CD14-positive monocyte (primary cell): Measurements from ENCODE around the gene UBAC1. TPM values are rescaled to one million over a fixed set of nuclear protein-coding genes. Genes with fewer than 3 reads are reported as not detected.

ENCODE experiments used
- DNase-seq, 3 donors: peaks; one replicate each; pipeline ENCODE4 v3.0.0-alpha.2; 2011 to 2022
- H2AFZ ChIP-seq: 2 replicates; pipeline ENCODE4 v1.6.0; 2012; ENCODE audit warnings: mild to moderate bottlenecking, low read depth, low read length, inconsistent platforms; ENCODE audit not compliant: insufficient read depth, poor library complexity, severe bottlenecking
- H3K27ac ChIP-seq, 2 donors: 1 replicate in 1 of 2; 2 replicates in 1 of 2; pipeline ENCODE4 v1.5.1; 2012 to 2013; ENCODE audit warnings: low read length in 2 of 2, control low read depth in 1 of 2, inconsistent platforms in 1 of 2, low read depth in 1 of 2, mild to moderate bottlenecking in 1 of 2
- H3K27me3 ChIP-seq, 2 donors: one replicate each; pipeline versions ENCODE4 v1.6.0 to v1.6.1; 2011 to 2013; ENCODE audit warnings: low read length in 2 of 2; ENCODE audit not compliant: control insufficient read depth in 2 of 2, insufficient read depth in 2 of 2
- H3K36me3 ChIP-seq, 2 donors: replicated peaks in 1 of 2; 1 replicate in 1 of 2; 2 replicates in 1 of 2; pipeline versions ENCODE4 v1.5.1 to v1.6.1; 2012 to 2013; ENCODE audit warnings: low read length in 2 of 2, control low read depth in 1 of 2, inconsistent platforms in 1 of 2, mild to moderate bottlenecking in 1 of 2; ENCODE audit not compliant: insufficient read depth in 2 of 2, control insufficient read depth in 1 of 2
- H3K4me1 ChIP-seq, 2 donors: 1 replicate in 1 of 2; 2 replicates in 1 of 2; pipeline versions ENCODE4 v1.5.1 to v1.6.1; 2012 to 2013; ENCODE audit warnings: low read length in 2 of 2, control low read depth in 1 of 2, inconsistent platforms in 1 of 2, mild to moderate bottlenecking in 1 of 2, moderate library complexity in 1 of 2; ENCODE audit not compliant: insufficient read depth in 2 of 2, control insufficient read depth in 1 of 2
- H3K4me2 ChIP-seq: replicated peaks from 2 replicates; pipeline ENCODE3; 2012; ENCODE audit warnings: low read length, moderate library complexity, mild to moderate bottlenecking; ENCODE audit not compliant: poor library complexity, severe bottlenecking; ENCODE audit errors: extremely low read depth
- H3K4me3 ChIP-seq, 3 experiments: fragments of 200-600 bp in 1 of 3; sonication (generic) in 1 of 3; replicated peaks in 1 of 3; 1 replicate in 2 of 3; 2 replicates in 1 of 3; pipeline ENCODE4 v1.5.1; 2011 to 2013; ENCODE audit warnings: low read length in 3 of 3, mild to moderate bottlenecking in 3 of 3, control low read depth in 2 of 3, low read depth in 2 of 3, inconsistent platforms in 1 of 3, moderate library complexity in 1 of 3
- H3K79me2 ChIP-seq: 2 replicates; pipeline ENCODE4 v1.6.0; 2012; ENCODE audit warnings: mild to moderate bottlenecking, control low read depth, inconsistent platforms, low read length, moderate library complexity; ENCODE audit not compliant: insufficient read depth
- H3K9ac ChIP-seq: 2 replicates; pipeline ENCODE4 v1.6.0; 2017; ENCODE audit warnings: low read length, mild to moderate bottlenecking; ENCODE audit not compliant: insufficient read depth, poor library complexity, severe bottlenecking
- H3K9me3 ChIP-seq, 2 donors: replicated peaks in 1 of 2; 1 replicate in 1 of 2; 2 replicates in 1 of 2; pipeline versions ENCODE4 v1.5.1 to v1.6.1; 2012 to 2013; ENCODE audit warnings: low read length in 2 of 2, control low read depth in 1 of 2; ENCODE audit not compliant: control insufficient read depth in 1 of 2, insufficient read depth in 1 of 2
- H4K20me1 ChIP-seq: 2 replicates; pipeline ENCODE4 v1.6.0; 2012; ENCODE audit warnings: mild to moderate bottlenecking, low read length, control low read depth, moderate library complexity; ENCODE audit not compliant: insufficient read depth
- H3K27ac Mint-ChIP-seq, 7 donors: one replicate each; pipeline ENCODE4 v1.8.0; 2020; ENCODE audit warnings: mild to moderate bottlenecking in 7 of 7, mixed read lengths in 7 of 7, moderate library complexity in 6 of 7, inconsistent platforms in 2 of 7
- H3K27me3 Mint-ChIP-seq, 3 donors: one replicate each; pipeline ENCODE4 v1.8.0; 2021 to 2022; ENCODE audit warnings: low read depth in 3 of 3, mild to moderate bottlenecking in 3 of 3, mixed read lengths in 3 of 3, moderate library complexity in 3 of 3, inconsistent platforms in 1 of 3
- H3K36me3 Mint-ChIP-seq, 2 donors: one replicate each; pipeline ENCODE4 v1.8.0; 2020; ENCODE audit warnings: mixed read lengths in 2 of 2, inconsistent platforms in 1 of 2, mild to moderate bottlenecking in 1 of 2
- H3K4me1 Mint-ChIP-seq: one replicate; pipeline ENCODE4 v1.8.0; 2020; ENCODE audit warnings: mild to moderate bottlenecking, mixed read lengths
- H3K4me3 Mint-ChIP-seq, 2 donors: one replicate each; pipeline ENCODE4 v1.8.0; 2020; ENCODE audit warnings: mild to moderate bottlenecking in 2 of 2, mixed read lengths in 2 of 2, moderate library complexity in 1 of 2
- H3K9me3 Mint-ChIP-seq, 7 donors: one replicate each; pipeline ENCODE4 v1.8.0; 2020 to 2022; ENCODE audit warnings: mixed read lengths in 7 of 7, mild to moderate bottlenecking in 6 of 7, moderate library complexity in 6 of 7, inconsistent platforms in 2 of 7
- WGBS: methylation state at CpG from one replicate; pipeline ENCODE4 v1.1.5; 2013; ENCODE audit warnings: missing lambda C conversion rate; ENCODE audit not compliant: insufficient coverage; 5-methylcytosine and 5-hydroxymethylcytosine counted together
- intact Hi-C, 2 donors: fragments of 100-400 bp; cut with micrococcal nuclease; formaldehyde crosslinking; loops; one replicate each; pipeline versions ENCODE4 v1.15.0 to v1.15.1; 2023
- polyA plus RNA-seq, 3 donors: library from polyadenylated mRNA; depleted of rRNA in 1 of 3; unstranded in 2 of 3; stranded (reverse) in 1 of 3; fragments of 300-500 nt in 2 of 3; fragments of >200 nt in 1 of 3; fragmentation: Illumina TruSeq in 2 of 3; gene quantifications; 1 replicate in 2 of 3; 2 replicates in 1 of 3; pipeline ENCODE4 v1.2.3, GENCODE V29; 2012 to 2021
- TF ChIP-seq, protein P1 (sequence below): fragments of 200-600 bp; IDR thresholded peaks from one replicate; pipeline ENCODE4 v1.8.0; 2022; ENCODE audit warnings: antibody characterized with exemption, mild to moderate bottlenecking

UBAC1 gene
- polyA plus RNA-seq, 3 donors = 35.8 to 63.1 (median 52.5) TPM

DNA sequence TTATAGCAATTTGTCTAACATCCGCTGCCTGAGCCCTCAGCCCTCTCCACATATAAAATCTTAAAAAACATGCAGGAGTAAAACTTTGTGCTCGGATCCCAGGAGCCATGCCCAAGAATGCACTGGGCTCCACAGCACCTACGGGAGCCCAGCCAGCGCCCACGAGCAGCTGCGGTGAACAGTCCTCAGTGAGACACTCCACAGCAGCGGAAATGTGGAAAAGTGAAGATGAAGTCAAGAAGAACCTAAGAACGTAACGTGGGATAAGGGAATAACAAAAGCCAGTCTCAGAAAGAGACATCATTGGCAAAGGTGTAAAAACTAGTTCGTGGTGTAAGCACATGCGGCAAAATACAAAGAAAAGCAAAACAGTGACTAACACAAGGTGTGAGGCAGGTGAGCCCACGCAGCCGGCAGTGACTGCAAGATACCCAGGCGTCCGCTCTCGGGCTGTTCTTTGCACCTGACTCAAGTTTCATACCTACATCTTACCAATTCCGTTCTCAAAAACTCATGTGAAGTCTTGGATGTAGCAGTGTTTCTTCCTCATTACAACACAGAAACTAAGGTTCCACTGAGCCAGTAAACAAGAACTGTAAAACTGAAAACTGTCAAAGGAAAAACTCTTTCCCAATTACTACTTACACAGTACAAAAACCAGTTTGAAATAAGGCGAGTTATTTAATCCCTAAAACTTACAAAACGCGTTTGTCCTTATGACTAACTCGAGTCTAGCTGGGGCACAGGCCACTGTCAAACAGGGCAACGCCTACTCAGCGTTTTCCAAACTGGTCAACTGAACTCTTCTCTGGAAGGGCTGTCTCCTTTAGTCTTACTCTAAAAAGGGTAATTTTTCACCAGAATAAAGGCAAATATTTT is 55.6 kb downstream of the UBAC1 start:
- H3K9me3 Mint-ChIP-seq = peaks cover 0 to 2% (median 0%) of the 10 kb centered on the region in 7 donors
- Histone ChIP-seq H3K27me3 (no peaks in the 10 kb centered on the region), H3K9ac (peak overlapping the region; percentile 52), H3K27ac (peak overlapping the region; percentile 37 to 73), H3K4me1 (peaks cover 44 to 52% of the 10 kb centered on the region in 2 donors), H3K9me3 (no peaks in the 10 kb centered on the region), H4K20me1 (peaks cover 64% of the 10 kb centered on the region), H3K4me3 (peak overlapping the region; percentile 38 to 76 (median 69)), H3K4me2 (peak overlapping the region; percentile 78), H3K79me2 (peaks cover 74% of the 10 kb centered on the region), H2AFZ (no peak overlapping the region), H3K36me3 (peaks cover under 1 to 3% of the 10 kb centered on the region in 2 donors)
- peak overlapping the region; percentile 78 to 81 for H3K4me3 Mint-ChIP-seq
- H3K27me3 Mint-ChIP-seq = peaks cover 0 to 2% (median 0%) of the 10 kb centered on the region in 3 donors
- intact Hi-C loops = loop anchor here (2.0 to 10.0 kb wide), 3 partner anchors 19 to 339 kb away; partner anchors contain the start of genes QSOX2 (in 1 of the 2) and UBAC1 (in 1 of the 2)
- peak; percentile 54 to 80 (median 72) for DNase-seq
- TF ChIP-seq, protein P1, sequence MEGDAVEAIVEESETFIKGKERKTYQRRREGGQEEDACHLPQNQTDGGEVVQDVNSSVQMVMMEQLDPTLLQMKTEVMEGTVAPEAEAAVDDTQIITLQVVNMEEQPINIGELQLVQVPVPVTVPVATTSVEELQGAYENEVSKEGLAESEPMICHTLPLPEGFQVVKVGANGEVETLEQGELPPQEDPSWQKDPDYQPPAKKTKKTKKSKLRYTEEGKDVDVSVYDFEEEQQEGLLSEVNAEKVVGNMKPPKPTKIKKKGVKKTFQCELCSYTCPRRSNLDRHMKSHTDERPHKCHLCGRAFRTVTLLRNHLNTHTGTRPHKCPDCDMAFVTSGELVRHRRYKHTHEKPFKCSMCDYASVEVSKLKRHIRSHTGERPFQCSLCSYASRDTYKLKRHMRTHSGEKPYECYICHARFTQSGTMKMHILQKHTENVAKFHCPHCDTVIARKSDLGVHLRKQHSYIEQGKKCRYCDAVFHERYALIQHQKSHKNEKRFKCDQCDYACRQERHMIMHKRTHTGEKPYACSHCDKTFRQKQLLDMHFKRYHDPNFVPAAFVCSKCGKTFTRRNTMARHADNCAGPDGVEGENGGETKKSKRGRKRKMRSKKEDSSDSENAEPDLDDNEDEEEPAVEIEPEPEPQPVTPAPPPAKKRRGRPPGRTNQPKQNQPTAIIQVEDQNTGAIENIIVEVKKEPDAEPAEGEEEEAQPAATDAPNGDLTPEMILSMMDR = no peak
- WGBS = 73% methylated on average over 15 of the region's 23 CpGs
- H3K4me1 Mint-ChIP-seq = peaks cover 50% of the 10 kb centered on the region
- peak overlapping the region; percentile 75 to 92 (median 84) for H3K27ac Mint-ChIP-seq
- peaks cover 24 to 35% of the 10 kb centered on the region in 2 donors for H3K36me3 Mint-ChIP-seq

DNA sequence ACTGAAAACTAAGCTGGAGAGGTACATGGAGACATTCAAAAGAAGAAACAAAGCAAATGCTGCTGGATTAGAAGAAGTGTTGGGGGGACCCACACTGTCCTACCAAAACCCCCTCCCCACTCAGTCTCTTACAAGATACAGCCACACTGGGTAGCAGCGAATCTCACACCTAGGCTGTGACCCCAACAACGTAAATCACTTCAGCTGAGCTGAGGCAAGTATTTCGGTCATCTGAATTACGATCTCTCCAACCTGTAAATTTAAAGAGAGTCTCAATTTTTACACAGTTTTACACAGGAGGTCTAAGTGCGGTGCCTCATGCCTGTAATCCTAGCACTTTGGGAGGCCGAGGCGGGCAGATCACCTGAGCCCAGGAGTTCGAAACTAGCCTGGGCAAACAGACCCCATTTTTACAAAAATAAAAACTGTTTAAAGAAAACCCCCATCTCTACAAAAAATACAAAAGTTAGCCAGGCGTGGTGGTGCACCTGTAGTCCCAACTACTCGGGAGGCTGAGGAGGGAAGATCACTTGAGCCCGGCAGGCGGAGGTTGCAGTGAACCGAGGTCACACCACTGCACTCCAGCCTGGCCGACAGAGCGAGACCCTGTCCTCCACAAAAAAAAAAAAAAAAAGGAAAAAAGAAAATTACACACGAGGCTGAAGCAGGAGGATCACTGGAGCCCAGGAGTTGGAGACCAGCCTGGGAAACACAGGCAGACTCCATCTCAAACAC is 57.2 kb downstream of the UBAC1 start:
- H3K27ac Mint-ChIP-seq = peak overlapping the region in 3 of 7 donors; percentile 63 to 92 (median 80)
- 97% methylated on average over 15 of the region's 16 CpGs for WGBS
- H4K20me1 ChIP-seq = peaks cover 80% of the 10 kb centered on the region
- no peak overlapping the region for H3K27ac ChIP-seq
- TF ChIP-seq, protein P1 = no peak
- no peak overlapping the region for H3K9ac ChIP-seq
- H3K4me1 ChIP-seq = peaks cover 33 to 47% of the 10 kb centered on the region in 2 donors
- intact Hi-C loops = loop anchor here (2.0 to 10.0 kb wide), 2 partner anchors 17 to 341 kb away; partner anchors contain the start of gene QSOX2 (in 1 of the 2)
- no peaks in the 10 kb centered on the region for H3K9me3 ChIP-seq
- H2AFZ ChIP-seq = no peak overlapping the region
- no peak overlapping the region for H3K4me3 ChIP-seq
- H3K4me1 Mint-ChIP-seq = peaks cover 43% of the 10 kb centered on the region
- DNase-seq = no peak
- no peak overlapping the region for H3K4me2 ChIP-seq
- H3K79me2 ChIP-seq = peaks cover 81% of the 10 kb centered on the region
- peaks cover 24 to 26% of the 10 kb centered on the region in 2 donors for H3K36me3 Mint-ChIP-seq
- no peaks in the 10 kb centered on the region for H3K9me3 Mint-ChIP-seq
- peaks cover 0 to 2% (median 0%) of the 10 kb centered on the region in 3 donors for H3K27me3 Mint-ChIP-seq
- H3K4me3 Mint-ChIP-seq = no peak overlapping the region
- no peaks in the 10 kb centered on the region for H3K27me3 ChIP-seq
- H3K36me3 ChIP-seq = no peaks in the 10 kb centered on the region
